Stimulated activated CD8-positive, alpha-beta memory T cell treated with anti-CD3 and anti-CD28 coated beads, Interleukin-15, amount 100 ng/mL, for 48 hours (primary cell): ENCODE results near the gene ATG12.

ENCODE experiments used
- DNase-seq, 2 donors: peaks; one replicate each; pipeline ENCODE4 v3.0.0-alpha.2; 2020; ENCODE audit warnings: low read depth in 2 of 2

ATG12 gene

DNA sequence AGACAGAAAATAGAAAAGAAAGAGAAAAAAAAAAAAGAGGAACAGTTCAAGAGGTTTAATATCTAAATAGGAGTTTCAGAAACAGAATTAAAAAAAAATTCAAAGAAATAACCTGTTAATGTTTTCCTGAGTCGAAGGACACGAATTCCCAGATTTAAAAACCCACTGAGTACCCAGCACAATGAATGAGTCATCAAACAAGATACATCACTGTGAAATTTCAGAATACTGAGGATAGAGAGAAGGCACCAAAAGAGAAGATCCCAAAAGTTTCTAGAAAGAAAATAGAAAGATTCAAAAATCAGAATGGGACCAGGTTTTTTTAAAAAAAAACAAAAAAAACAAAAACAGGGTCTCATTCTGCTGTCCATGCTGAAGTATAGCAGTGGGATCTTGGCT lies 33.7 kb downstream of the ATG12 start:
- DNase-seq: no peak

DNA sequence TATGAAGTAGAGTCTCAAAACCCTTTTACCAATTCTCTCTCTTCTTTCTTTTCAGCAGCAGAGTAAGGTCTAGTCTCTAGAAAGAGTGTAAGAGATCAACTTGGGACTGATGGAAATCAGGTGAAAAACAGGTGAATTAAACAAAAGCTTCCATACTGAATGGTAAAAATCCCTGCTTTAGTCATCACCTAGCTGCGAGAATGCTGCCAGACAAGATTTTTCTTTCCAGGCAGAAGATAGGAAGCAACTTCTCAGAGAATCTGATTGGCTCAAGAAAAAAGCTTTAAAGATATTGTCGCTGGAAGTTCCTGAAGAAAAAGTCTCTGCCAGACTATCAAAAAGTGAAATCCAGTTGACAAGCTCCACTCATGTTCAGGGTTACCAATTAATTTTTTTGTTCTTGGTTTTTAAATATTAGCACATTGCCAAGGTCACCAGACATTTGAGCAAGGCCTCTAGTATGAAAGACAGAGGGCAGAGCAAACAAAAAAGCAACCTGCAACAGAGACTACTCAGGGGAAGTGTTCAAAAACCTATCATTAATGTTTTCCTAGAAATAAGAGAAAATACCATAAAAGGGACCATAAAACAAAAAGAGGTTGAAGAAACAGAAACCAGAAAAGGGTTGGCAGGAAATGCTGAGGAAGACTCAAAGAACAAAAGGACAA lies 34.2 kb downstream of the ATG12 start:
- DNase-seq: no peak

DNA sequence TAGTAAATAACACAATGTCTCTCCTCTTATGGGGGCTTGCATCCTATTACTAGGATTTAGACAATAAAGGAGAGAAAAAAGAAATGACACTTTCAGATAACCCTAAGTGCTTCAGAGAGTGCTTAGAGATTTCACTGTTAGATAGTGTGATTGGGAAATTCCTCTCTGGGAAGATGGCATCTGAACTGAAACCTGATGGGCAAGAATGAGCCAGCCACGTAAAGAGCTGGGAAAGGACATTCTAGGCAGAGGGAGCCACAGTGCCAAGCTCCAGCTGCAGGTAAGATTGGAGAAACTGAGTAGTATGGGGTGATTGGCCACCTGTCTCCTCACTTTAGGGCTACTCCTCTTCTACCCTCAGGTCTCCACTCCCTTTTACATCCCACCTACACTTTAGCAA lies 39.4 kb downstream of the ATG12 start:
- no peak for DNase-seq

DNA sequence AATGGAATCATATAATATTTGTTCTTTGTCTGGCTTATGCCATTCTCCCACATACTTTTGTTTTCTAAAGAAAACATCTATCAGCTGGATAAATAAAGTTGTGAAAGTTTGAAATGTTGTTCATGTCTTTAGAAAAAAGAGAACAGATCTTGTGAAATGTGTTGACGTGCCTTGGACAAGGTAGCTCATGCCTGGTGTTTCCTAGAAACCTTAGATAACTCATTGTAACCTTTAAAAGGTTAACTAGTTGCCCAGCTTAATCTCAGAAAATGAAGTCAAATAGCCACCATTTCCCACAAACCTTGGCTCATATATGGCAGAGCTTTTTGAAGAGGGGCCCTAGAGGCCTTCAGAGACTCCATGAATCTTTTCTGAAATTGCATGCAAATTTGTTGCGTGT lies 40.2 kb downstream of the ATG12 start:
- DNase-seq: no peak

GRCh38 chr5:115800108-115800507 lies 41.3 kb downstream of the ATG12 start:
- DNase-seq: no peak

DNA sequence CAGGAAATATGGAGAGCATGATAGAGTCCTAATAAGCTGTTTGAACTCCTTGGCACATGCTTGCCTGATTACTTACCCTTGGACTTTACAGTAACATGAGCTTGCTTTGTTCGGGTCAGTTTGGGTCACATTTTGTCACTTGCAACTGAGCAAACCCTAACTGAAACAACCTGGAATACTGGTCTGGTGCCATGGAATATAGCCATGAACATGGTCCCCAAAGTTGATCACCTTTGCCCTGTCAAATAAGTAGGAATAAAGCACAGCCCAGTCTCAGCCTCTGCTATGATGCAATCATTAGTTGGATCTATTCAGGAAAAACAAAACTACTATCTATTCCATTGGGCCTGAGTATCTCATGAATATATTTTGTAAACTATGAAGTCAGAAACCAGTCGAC lies 43.1 kb downstream of the ATG12 start:
- DNase-seq: no peak

GRCh38 chr5:115796656-115797055 lies 44.7 kb downstream of the ATG12 start:
- no peak for DNase-seq

- DNase-seq: no peak
Measured at GRCh38 chr5:115795700-115796099, 45.7 kb downstream of the ATG12 start.

- no peak for DNase-seq
Measured at GRCh38 chr5:115788440-115788839, 52.9 kb downstream of the ATG12 start.

DNA sequence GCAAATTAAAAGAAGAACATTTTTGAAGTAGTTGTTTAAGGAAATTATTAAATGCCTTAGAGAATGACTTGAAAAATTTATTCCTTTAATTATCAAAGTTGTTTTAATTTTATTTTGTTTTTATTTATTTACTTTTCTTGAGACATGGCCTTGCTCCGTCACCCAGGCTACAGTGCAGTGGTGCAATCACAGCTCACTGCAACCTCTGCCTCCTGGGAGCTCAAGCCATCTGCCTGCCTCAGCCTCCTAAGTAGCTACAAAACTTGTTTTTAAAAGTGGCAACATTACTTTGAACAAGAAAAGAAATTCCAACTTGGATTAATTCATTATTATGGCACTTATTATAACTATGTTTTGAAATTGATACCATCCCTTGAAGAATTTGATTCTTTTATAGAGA lies 53.9 kb downstream of the ATG12 start:
- DNase-seq: no peak

DNA sequence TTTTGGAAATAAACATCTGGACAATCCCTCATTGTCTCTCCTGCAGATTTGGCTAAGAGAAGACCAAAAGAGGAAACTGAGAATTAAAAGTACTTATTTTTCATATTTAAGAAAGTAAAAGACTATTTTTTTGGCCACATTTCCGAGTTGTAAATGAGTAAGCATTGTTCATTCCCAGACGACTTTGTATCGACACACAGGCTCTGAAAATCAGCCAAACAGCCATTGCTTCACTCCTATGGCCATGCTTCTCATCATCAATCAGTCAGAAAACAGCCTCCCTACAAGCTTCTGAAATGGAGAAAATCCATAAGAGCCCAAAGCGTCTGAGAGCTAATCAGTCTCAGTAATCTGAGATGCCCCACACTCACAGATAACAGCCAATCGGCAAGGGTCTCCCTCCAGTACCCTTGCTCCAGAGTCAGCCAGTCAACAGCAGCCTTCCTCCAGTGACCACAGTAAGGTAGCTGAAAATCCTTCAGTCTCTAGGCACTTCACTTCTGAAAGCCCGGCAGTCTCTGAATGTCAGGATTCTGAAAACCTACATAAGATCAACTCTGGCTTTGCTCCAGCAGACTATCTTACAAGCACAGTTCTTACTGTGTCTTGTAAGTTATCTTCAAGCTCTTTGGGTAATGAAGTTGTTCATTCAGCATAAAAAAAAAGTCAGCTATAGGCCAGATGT lies 55.8 kb downstream of the ATG12 start:
- DNase-seq: no peak

- DNase-seq: no peak
Measured at GRCh38 chr5:115778417-115778816, 62.9 kb downstream of the ATG12 start.
